GM12891 (cell line): ENCODE data around the gene U2AF2.

ENCODE experiments used
- POLR2A ChIP-seq: IDR thresholded peaks from 2 replicates; pipeline ENCODE4 v1.6.1; 2011; ENCODE audit warnings: low read depth, low read length, control low read depth
- POLR2AphosphoS5 ChIP-seq: IDR thresholded peaks from 2 replicates; pipeline ENCODE4 v1.6.1; 2011; ENCODE audit warnings: low read depth, low read length, control low read depth

DNA sequence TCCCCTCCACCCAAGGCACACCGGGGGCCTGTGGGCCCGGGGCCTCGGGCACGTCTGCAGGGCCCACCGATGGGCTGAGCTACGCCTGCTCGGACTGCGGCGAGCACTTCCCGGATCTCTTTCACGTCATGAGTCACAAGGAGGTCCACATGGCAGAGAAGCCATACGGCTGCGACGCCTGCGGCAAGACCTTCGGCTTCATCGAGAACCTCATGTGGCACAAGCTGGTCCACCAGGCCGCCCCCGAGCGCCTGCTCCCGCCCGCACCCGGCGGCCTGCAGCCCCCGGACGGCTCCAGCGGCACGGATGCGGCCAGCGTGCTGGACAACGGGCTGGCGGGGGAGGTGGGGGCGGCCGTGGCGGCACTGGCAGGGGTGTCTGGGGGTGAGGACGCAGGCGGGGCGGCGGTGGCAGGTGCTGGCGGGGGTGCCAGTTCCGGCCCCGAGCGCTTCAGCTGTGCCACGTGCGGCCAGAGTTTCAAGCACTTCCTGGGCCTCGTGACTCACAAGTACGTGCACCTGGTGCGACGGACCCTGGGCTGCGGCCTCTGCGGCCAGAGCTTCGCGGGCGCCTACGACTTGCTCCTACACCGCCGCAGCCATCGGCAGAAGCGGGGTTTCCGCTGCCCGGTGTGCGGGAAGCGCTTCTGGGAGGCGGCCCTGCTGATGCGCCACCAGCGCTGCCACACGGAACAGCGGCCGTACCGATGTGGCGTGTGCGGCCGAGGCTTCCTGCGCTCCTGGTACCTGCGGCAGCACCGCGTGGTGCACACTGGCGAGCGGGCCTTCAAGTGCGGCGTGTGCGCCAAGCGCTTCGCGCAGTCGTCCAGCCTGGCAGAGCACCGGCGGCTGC is 39.1 kb upstream of the U2AF2 start:
- TF ChIP-seq POLR2A = no peak
- TF ChIP-seq POLR2AphosphoS5 = no peak
